GM12878 (cell line): ENCODE measurements around the gene ITLN1. TPM values are rescaled to one million over a fixed set of nuclear protein-coding genes. Genes with fewer than 3 reads are reported as not detected.

Experiments used
- ATAC-seq: fragments of 200-7000 bp; cut with Tn5 transposase; 3 replicates; pipeline ENCODE4 v1.9.1; 2020; ENCODE audit warnings: mild to moderate bottlenecking, moderate library complexity
- BruUV-seq: library from RNA; stranded (reverse); fragments of 400-500 nt; replicated peaks from 2 replicates; lab custom pipeline; 2021; lab: Mats Ljungman, UMichigan
- CTCF ChIA-PET: fragments of 300-600 bp; sonication (Branson Sonifier 250); formaldehyde crosslinking; extraction: SDS; loops from one replicate; lab custom pipeline; 2021; ENCODE audit warnings: inconsistent platforms; lab: Yijun Ruan, JAX
- POLR2A ChIA-PET: fragments of 350-600 bp; formaldehyde crosslinking; extraction: SDS; loops from one replicate; lab custom pipeline; 2021; ENCODE audit warnings: inconsistent platforms; lab: Charles Lee
- RAD21 ChIA-PET: fragments of 300-600 bp; sonication (Branson Sonifier 250); formaldehyde crosslinking; loops from one replicate; lab custom pipeline; 2023; ENCODE audit warnings: antibody characterized with exemption; ENCODE audit not compliant: unreplicated experiment; lab: Charles Lee
- SMC1A ChIA-PET: fragments of 300-600 bp; sonication (Branson Sonifier 250); formaldehyde crosslinking; loops from one replicate; lab custom pipeline; 2023; ENCODE audit not compliant: unreplicated experiment, uncharacterized antibody; lab: Charles Lee
- DNase-seq: peaks from one replicate; pipeline ENCODE4 v3.0.0-alpha.2; 2011; ENCODE audit warnings: low read depth, low spot score
- FAIRE-seq: peaks from 3 replicates; lab custom pipeline; 2011; peaks lifted over from hg19 to GRCh38; lab: Jason Lieb, UNC
- H2AFZ ChIP-seq: 2 replicates; pipeline ENCODE4 v1.6.0; 2011; ENCODE audit warnings: low read depth, low read length, control low read depth; ENCODE audit not compliant: control insufficient read depth
- H3K27ac ChIP-seq: 2 replicates; pipeline ENCODE4 v1.5.1; 2011; ENCODE audit warnings: control low read depth; ENCODE audit not compliant: control insufficient read depth, insufficient read depth
- H3K27me3 ChIP-seq, 2 experiments: replicated peaks in 1 of 2; 2 replicates each; pipeline versions ENCODE4 v1.6.0 to v1.6.1; 2011; ENCODE audit warnings: low read length in 1 of 2; ENCODE audit not compliant: control insufficient read depth in 2 of 2, insufficient read depth in 2 of 2
- H3K36me3 ChIP-seq, 2 experiments: 2 replicates each; pipeline ENCODE4 v1.5.1; 2011; ENCODE audit warnings: low read length in 1 of 2; ENCODE audit not compliant: control insufficient read depth in 2 of 2, insufficient read depth in 2 of 2
- H3K4me1 ChIP-seq: 2 replicates; pipeline ENCODE4 v1.6.1; 2011; ENCODE audit warnings: mild to moderate bottlenecking, low read length, moderate library complexity, mixed read lengths; ENCODE audit not compliant: control insufficient read depth, insufficient read depth
- H3K4me2 ChIP-seq: 2 replicates; pipeline ENCODE4 v1.6.0; 2011; ENCODE audit warnings: control low read depth; ENCODE audit not compliant: control insufficient read depth, insufficient read depth
- H3K4me3 ChIP-seq: fragments of 200-600 bp; sonication (generic); 2 replicates; pipeline ENCODE4 v1.5.1; 2016
- H3K79me2 ChIP-seq: 2 replicates; pipeline ENCODE4 v1.6.0; 2011; ENCODE audit warnings: low read length; ENCODE audit not compliant: control insufficient read depth, insufficient read depth
- H3K9ac ChIP-seq: 2 replicates; pipeline ENCODE4 v1.8.0; 2011; ENCODE audit warnings: low read length, control low read depth, mixed read lengths; ENCODE audit not compliant: control insufficient read depth, insufficient read depth
- H3K9me3 ChIP-seq: replicated peaks from 3 replicates; pipeline ENCODE4 v1.5.1; 2011; ENCODE audit warnings: mild to moderate bottlenecking, low read length; ENCODE audit not compliant: control insufficient read depth, insufficient read depth
- H4K20me1 ChIP-seq: 2 replicates; pipeline ENCODE4 v1.6.0; 2011; ENCODE audit not compliant: control insufficient read depth, insufficient read depth
- CEBPZ ChIP-seq: fragments of 150-350 bp; IDR thresholded peaks from 2 replicates; pipeline ENCODE4 v1.6.1; 2016; ENCODE audit warnings: low read depth, low read length
- HDGF ChIP-seq: fragments of 450-650 bp; IDR thresholded peaks from 2 replicates; pipeline ENCODE4 v1.6.1; 2016; ENCODE audit warnings: antibody characterized with exemption
- IKZF1 ChIP-seq: fragments of 450-650 bp; conservative IDR thresholded peaks from 2 replicates; pipeline ENCODE4 v1.6.1; 2017; ENCODE audit warnings: antibody characterized with exemption, mild to moderate bottlenecking
- IKZF2 ChIP-seq, 2 experiments: fragments of 450-650 bp; IDR thresholded peaks; 2 replicates each; pipeline ENCODE4 v1.6.1; 2017; ENCODE audit warnings: mild to moderate bottlenecking in 2 of 2, moderate library complexity in 2 of 2
- IRF3 ChIP-seq: fragments of 450-650 bp; IDR thresholded peaks from 2 replicates; pipeline ENCODE4 v1.6.1; 2014; ENCODE audit warnings: mild to moderate bottlenecking
- MEF2B ChIP-seq: fragments of 450-650 bp; IDR thresholded peaks from 2 replicates; pipeline ENCODE4 v1.6.1; 2018; ENCODE audit warnings: mild to moderate bottlenecking, moderate library complexity; ENCODE audit not compliant: partially characterized antibody, poor library complexity, severe bottlenecking
- NR2F1 ChIP-seq: fragments of 450-650 bp; conservative IDR thresholded peaks from 2 replicates; pipeline ENCODE4 v1.6.1; 2017; ENCODE audit warnings: mild to moderate bottlenecking
- PML ChIP-seq: IDR thresholded peaks from 2 replicates; pipeline ENCODE4 v1.6.1; 2012; ENCODE audit warnings: low read length, inconsistent platforms
- RUNX3 ChIP-seq: IDR thresholded peaks from 2 replicates; pipeline ENCODE4 v1.6.1; 2012; ENCODE audit warnings: low read length, inconsistent platforms
- SMC3 ChIP-seq: IDR thresholded peaks from 2 replicates; pipeline ENCODE4 v1.6.1; 2011; ENCODE audit warnings: low read length, improper control_type of control experiment, borderline replicate concordance
- TARDBP ChIP-seq: IDR thresholded peaks from 2 replicates; pipeline ENCODE4 v1.6.1; 2016; ENCODE audit warnings: borderline replicate concordance
- TCF12 ChIP-seq: IDR thresholded peaks from 2 replicates; pipeline ENCODE4 v1.6.1; 2011; ENCODE audit warnings: low read depth, mild to moderate bottlenecking, low read length
- TCF3 ChIP-seq: IDR thresholded peaks from 2 replicates; pipeline ENCODE4 v1.6.1; 2012; ENCODE audit warnings: low read depth, mild to moderate bottlenecking, low read length, borderline replicate concordance; ENCODE audit not compliant: insufficient read depth
- USF1 ChIP-seq: IDR thresholded peaks from 2 replicates; pipeline ENCODE4 v1.6.1; 2011; ENCODE audit warnings: borderline replicate concordance, low read depth, mild to moderate bottlenecking, moderate library complexity, mixed read lengths, low read length; ENCODE audit not compliant: insufficient read depth; ENCODE audit errors: extremely low read length
- ZBED1 ChIP-seq: IDR thresholded peaks from 2 replicates; pipeline ENCODE4 v1.6.1; 2016; ENCODE audit warnings: borderline replicate concordance
- WGBS: methylation state at CpG from one replicate; pipeline ENCODE4 v1.1.6; 2016; ENCODE audit warnings: low lambda C conversion rate; ENCODE audit not compliant: insufficient replicate concordance, insufficient coverage; ENCODE audit errors: missing lambda C conversion rate; 5-methylcytosine and 5-hydroxymethylcytosine counted together
- in situ Hi-C: fragments of 300-500 bp; cut with MboI; formaldehyde crosslinking; loops from 9 replicates; pipeline ENCODE4 v1.14.3; 2018; ENCODE audit warnings: mixed read lengths
- intact Hi-C: fragments of 100-400 bp; cut with micrococcal nuclease; formaldehyde crosslinking; loops from one replicate; pipeline ENCODE4 v1.14.2; 2022; ENCODE audit not compliant: unreplicated experiment
- polyA plus RNA-seq, 11 experiments: library from polyadenylated mRNA; depleted of rRNA in 4 of 11; unstranded in 6 of 11; stranded (reverse) in 5 of 11; fragments of >200 nt; fragmentation: Nextera tagmentation in 4 of 11; fragmentation: Illumina TruSeq in 1 of 11; extraction: Ambion mirVana in 4 of 11; extraction: Trizol in 1 of 11; gene quantifications; 1 replicate in 1 of 11; 2 replicates in 10 of 11; pipeline versions ENCODE4 v1.2.1 to v1.2.3, GENCODE V29; 2011 to 2016; ENCODE audit warnings: inconsistent platforms in 2 of 11, missing spikeins in 2 of 11, low read depth in 1 of 11
- total RNA-seq, 4 experiments: library from RNA; depleted of rRNA in 3 of 4; stranded (reverse); fragments of >200 nt in 3 of 4; fragmentation: Illumina TruSeq in 1 of 4; extraction: Trizol in 1 of 4; gene quantifications; 2 replicates each; pipeline versions ENCODE4 v1.2.1 to v1.2.3, GENCODE V29; 2013 to 2021

Gene ITLN1
- total and polyA plus RNA-seq, 10 of the 15 experiments (the other 5 are each of a cell fraction or from before 2014, with no cell fraction given), result not detected

- H3K4me1 ChIP-seq, result peaks cover 14% of the 10 kb centered on the region
- TF ChIP-seq TARDBP (no peak), ZBED1 (no peak), NR2F1 (peak; percentile 38; the same call in 1 of the 2 replicates), MEF2B (peak; percentile 72), PML (no peak), HDGF (0 out of 2 replicates have a peak, but pooled peaks have one; percentile 46), TCF12 (0 out of 2 replicates have a peak, but pooled peaks have one; percentile 6), USF1 (no peak), IKZF1 (0 out of 2 replicates have a peak, but pooled peaks have one; percentile 41), CEBPZ (no peak), SMC3 (0 out of 2 replicates have a peak, but pooled peaks have one; percentile 2), IKZF2 (IDR thresholded peaks at IDR 0.05) (peak in 1 of 2 experiments; percentile 12; a peak in 1 of 4 replicates), IRF3 (no peak), TCF3 (no peak), RUNX3 (peak; percentile 65)
Measured at GRCh38 chr1:160855181-160855981, 29.6 kb downstream of the ITLN1 start.

More at GRCh38 chr1:160855181-160855981, 29.6 kb downstream of the ITLN1 start:
- ChIA-PET RAD21 (interaction anchor here (0.6 to 2.5 kb wide), 14 partner anchors 9 to 135 kb away, joined by 3 to 9 read pairs (median 4); no protein-coding TSS in a partner anchor), POLR2A (interaction anchor here (0.5 to 2.3 kb wide), 7 partner anchors 9 to 122 kb away, joined by 3 to 10 read pairs (median 3); partner anchors contain the start of gene ITLN2), CTCF (interaction anchor here (0.6 to 5.9 kb wide), 13 partner anchors 8 to 135 kb away, joined by 3 to 38 read pairs (median 5); partner anchors contain the start of gene ITLN2), SMC1A (interaction anchor here (0.6 to 13.7 kb wide), 18 partner anchors 8 to 547 kb away, joined by 3 to 229 read pairs (median 4); no protein-coding TSS in a partner anchor)
- no peaks in the 10 kb centered on the region for H3K79me2 ChIP-seq
- H3K4me3 ChIP-seq, result no peak overlapping the region
- BruUV-seq, result no TSS peak
- FAIRE-seq (peak; percentile 41), DNase-seq (peak; percentile 51), ATAC-seq (peak; percentile 85)
- H3K9me3 ChIP-seq, result no peaks in the 10 kb centered on the region; the same call in 2 of the 3 replicates
- no peaks in the 10 kb centered on the region for H3K27me3 ChIP-seq
- in situ Hi-C loops, result no loop called here
- no peaks in the 10 kb centered on the region for H4K20me1 ChIP-seq
- intact Hi-C loops, result no loop called here
- H3K4me2 ChIP-seq, result no peak overlapping the region; the same call in 1 of the 2 replicates
- no peak overlapping the region; the same call in 1 of the 2 replicates for H2AFZ ChIP-seq
- no peak overlapping the region; the same call in 1 of the 2 replicates for H3K9ac ChIP-seq
- no peaks in the 10 kb centered on the region; a peak in 1 of 4 replicates for H3K36me3 ChIP-seq
- H3K27ac ChIP-seq, result no peak overlapping the region
- WGBS, result 22% methylated on average over 9 of the region's 9 CpGs
